Chondrocyte (in vitro differentiated cells): Measurements from ENCODE around the gene TBC1D23. TPM values are rescaled to one million over a fixed set of nuclear protein-coding genes. Genes with fewer than 3 reads are reported as not detected.

Experiments used
- DNase-seq: peaks from one replicate; pipeline ENCODE4 v3.0.0; 2021; ENCODE audit warnings: mixed read lengths, low spot score
- H3K27ac Mint-ChIP-seq: one replicate; pipeline ENCODE4 v1.8.0; 2021; ENCODE audit warnings: mild to moderate bottlenecking, moderate library complexity, mixed read lengths; ENCODE audit not compliant: unreplicated experiment
- H3K27me3 Mint-ChIP-seq: 2 replicates; pipeline ENCODE4 v1.8.0; 2021; ENCODE audit warnings: low read depth, mixed read lengths
- H3K36me3 Mint-ChIP-seq: 2 replicates; pipeline ENCODE4 v1.8.0; 2021; ENCODE audit warnings: low read depth, mixed read lengths
- H3K4me1 Mint-ChIP-seq: 2 replicates; pipeline ENCODE4 v1.8.0; 2021; ENCODE audit warnings: low read depth, mild to moderate bottlenecking, mixed read lengths
- H3K4me3 Mint-ChIP-seq: one replicate; pipeline ENCODE4 v1.8.0; 2021; ENCODE audit warnings: mild to moderate bottlenecking, moderate library complexity, mixed read lengths; ENCODE audit not compliant: unreplicated experiment
- H3K9me3 Mint-ChIP-seq: 2 replicates; pipeline ENCODE4 v1.8.0; 2021; ENCODE audit warnings: low read depth, mixed read lengths
- CTCF ChIP-seq: fragments of 200-600 bp; sonication (generic); IDR thresholded peaks from 2 replicates; pipeline ENCODE4 v1.5.0; 2021; ENCODE audit warnings: antibody characterized with exemption, mild to moderate bottlenecking, moderate library complexity
- total RNA-seq: library from RNA; stranded (reverse); gene quantifications from 3 replicates; pipeline ENCODE4 v1.2.1, GENCODE V29; 2021

Gene TBC1D23
- total RNA-seq, 1 donor from 2014 or later, result 43.5 TPM

GRCh38 chr3:100297784-100298183 is 37.0 kb downstream of the TBC1D23 start:
- H3K4me1 Mint-ChIP-seq, result no peaks in the 10 kb centered on the region
- H3K27ac Mint-ChIP-seq, result no peak overlapping the region
- no peaks in the 10 kb centered on the region for H3K27me3 Mint-ChIP-seq
- DNase-seq, result no peak
- peaks cover 19% of the 10 kb centered on the region for H3K36me3 Mint-ChIP-seq
- no peak for TF ChIP-seq CTCF
- no peaks in the 10 kb centered on the region for H3K9me3 Mint-ChIP-seq
- no peak overlapping the region for H3K4me3 Mint-ChIP-seq

DNA sequence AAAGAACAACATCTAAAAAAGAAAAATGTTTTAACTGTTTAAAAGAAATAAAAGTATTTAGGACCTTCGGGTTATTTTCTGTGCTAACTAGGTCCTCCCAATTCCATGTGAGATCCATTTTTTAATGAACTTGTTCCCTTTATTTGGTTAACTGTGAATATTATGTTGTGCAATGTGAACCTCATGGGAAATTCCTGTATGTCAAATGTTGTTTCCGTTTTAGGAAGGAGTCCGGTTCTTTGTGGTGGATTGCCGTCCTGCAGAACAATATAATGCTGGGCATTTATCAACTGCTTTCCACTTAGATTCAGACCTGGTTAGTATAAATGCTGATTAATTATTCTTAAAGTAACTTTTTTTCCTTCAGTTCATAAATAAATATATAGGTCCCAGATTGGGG is 38.2 kb downstream of the TBC1D23 start:
- no peak overlapping the region for H3K4me3 Mint-ChIP-seq
- DNase-seq, result no peak
- peaks cover 22% of the 10 kb centered on the region for H3K36me3 Mint-ChIP-seq
- no peak for TF ChIP-seq CTCF
- no peaks in the 10 kb centered on the region for H3K4me1 Mint-ChIP-seq
- no peaks in the 10 kb centered on the region for H3K27me3 Mint-ChIP-seq
- no peaks in the 10 kb centered on the region for H3K9me3 Mint-ChIP-seq
- no peak overlapping the region for H3K27ac Mint-ChIP-seq

GRCh38 chr3:100306695-100307094 is 45.9 kb downstream of the TBC1D23 start:
- Mint-ChIP-seq H3K27ac (no peak overlapping the region), H3K4me1 (peaks cover 2% of the 10 kb centered on the region), H3K36me3 (peaks cover 14% of the 10 kb centered on the region), H3K27me3 (no peaks in the 10 kb centered on the region), H3K4me3 (no peak overlapping the region), H3K9me3 (no peaks in the 10 kb centered on the region)
- TF ChIP-seq CTCF, result no peak
- DNase-seq, result no peak

DNA sequence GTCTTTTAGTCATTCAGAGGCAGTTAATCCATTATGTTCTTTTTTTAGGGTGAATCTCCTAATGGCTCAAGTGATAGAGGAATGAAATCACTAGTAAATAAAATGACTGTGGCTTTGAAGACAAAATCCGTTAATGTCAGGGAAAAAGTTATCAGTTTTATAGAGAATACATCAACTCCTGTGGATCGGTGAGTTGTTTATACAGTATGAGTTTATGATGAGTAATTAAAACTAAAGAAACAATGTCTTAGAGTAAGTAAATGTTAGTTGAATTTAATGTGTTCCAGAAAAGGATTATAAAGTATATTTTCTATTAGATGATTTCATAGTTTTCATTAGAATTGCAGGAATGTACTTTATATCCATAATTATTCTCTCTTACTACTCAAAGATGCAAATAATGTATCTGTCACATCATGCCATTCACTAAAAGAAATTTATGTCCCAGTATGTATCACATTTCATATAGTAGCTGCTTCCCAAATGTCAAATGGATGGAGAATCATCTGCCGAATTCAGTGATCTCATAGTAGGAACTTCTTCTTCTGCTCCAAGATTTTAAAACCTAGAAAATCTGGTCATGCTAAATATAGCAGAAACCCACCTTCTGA is 49.7 kb downstream of the TBC1D23 start:
- peaks cover 5% of the 10 kb centered on the region for H3K4me1 Mint-ChIP-seq
- no peak overlapping the region for H3K27ac Mint-ChIP-seq
- no peak for DNase-seq
- no peak for TF ChIP-seq CTCF
- H3K4me3 Mint-ChIP-seq, result no peak overlapping the region
- H3K27me3 Mint-ChIP-seq, result no peaks in the 10 kb centered on the region
- H3K36me3 Mint-ChIP-seq, result peaks cover 9% of the 10 kb centered on the region
- no peaks in the 10 kb centered on the region for H3K9me3 Mint-ChIP-seq

DNA sequence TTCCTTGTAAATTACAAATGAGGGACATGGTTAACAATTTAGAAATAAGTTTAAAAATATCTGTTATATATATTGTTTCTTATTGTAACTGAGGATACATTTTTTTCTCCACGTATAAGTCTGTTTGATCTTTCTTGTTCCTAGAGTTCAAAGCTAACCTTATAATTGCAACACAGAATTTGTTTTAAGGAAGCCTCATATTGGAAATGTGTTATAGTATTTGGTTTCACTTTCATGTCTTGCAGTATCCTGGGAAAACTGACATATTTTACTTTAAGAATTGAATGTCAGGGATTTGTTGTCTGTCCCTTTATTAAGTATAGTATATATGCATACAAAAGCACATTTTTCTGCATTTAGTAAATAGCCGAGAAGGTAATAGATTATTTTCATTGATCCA is 50.2 kb downstream of the TBC1D23 start:
- Mint-ChIP-seq H3K4me1 (peaks cover 5% of the 10 kb centered on the region), H3K27ac (no peak overlapping the region), H3K9me3 (no peaks in the 10 kb centered on the region), H3K27me3 (no peaks in the 10 kb centered on the region), H3K4me3 (no peak overlapping the region), H3K36me3 (peaks cover 8% of the 10 kb centered on the region)
- no peak for DNase-seq
- no peak for TF ChIP-seq CTCF
